ENCODE measurements around the gene POM121C. TPM values are rescaled to one million over a fixed set of nuclear protein-coding genes. Genes with fewer than 3 reads are reported as not detected.
"Not testable (repeated sequence)": the region's sequence is repeated elsewhere in the genome, so short reads cannot be mapped to it uniquely, and the experiment has no call there.

Gene POM121C
- total RNA-seq, 1 experiment from 2014 or later, result 72.7 TPM

- H3K14ac ChIP-seq (ENCODE audit: insufficient read depth, low read length); H3K27ac Mint-ChIP-seq; H3K9me3 Mint-ChIP-seq; H3K27me3 ChIP-seq (ENCODE audit: insufficient read depth, low read length); H2BK15ac ChIP-seq (ENCODE audit: low read depth, low read length); H3K18ac ChIP-seq (ENCODE audit: insufficient read length, low read depth, low read length); H3K23me2 ChIP-seq (ENCODE audit: insufficient read length, low read depth, low read length, poor library complexity, severe bottlenecking); H3K79me1 ChIP-seq (ENCODE audit: insufficient read depth, low read depth, low read length, poor library complexity, severe bottlenecking); H2BK20ac ChIP-seq (ENCODE audit: low read depth, low read length, poor library complexity, severe bottlenecking); H3T11ph ChIP-seq (ENCODE audit: low read length); H3K36me3 Mint-ChIP-seq (ENCODE audit: insufficient read depth in 1 of 3, low read depth in 3 of 3); H2BK12ac ChIP-seq (ENCODE audit: insufficient read length, low read depth, low read length); H4K8ac ChIP-seq (replicated peaks; ENCODE audit: insufficient read length, low read depth, low read length); DNase-seq; H3K4me2 ChIP-seq (ENCODE audit: insufficient read depth, insufficient read length, low read length); H3K27me3 Mint-ChIP-seq (ENCODE audit: low read depth); H2AFZ ChIP-seq (ENCODE audit: low read length); H3K4me1 Mint-ChIP-seq; H3K56ac ChIP-seq (ENCODE audit: insufficient read length, low read depth, low read length); H3K9ac ChIP-seq (ENCODE audit: extremely low read depth, insufficient read length, low read length); H3K4me1 ChIP-seq (ENCODE audit: insufficient read depth, low read length); H2BK5ac ChIP-seq (ENCODE audit: insufficient read length, low read length); H3K23ac ChIP-seq (ENCODE audit: insufficient read length, low read depth, low read length); H3K4ac ChIP-seq (ENCODE audit: low read depth, low read length); H4K5ac ChIP-seq (ENCODE audit: insufficient read length, low read depth, low read length); H3K4me3 Mint-ChIP-seq; H4K91ac ChIP-seq (ENCODE audit: insufficient read length, low read depth, low read length); H3K9me3 ChIP-seq (ENCODE audit: control insufficient read depth, low read depth, low read length); H2BK120ac ChIP-seq (ENCODE audit: low read depth, low read length, poor library complexity, severe bottlenecking); H4K20me1 ChIP-seq (ENCODE audit: control insufficient read depth, insufficient read depth, insufficient read length); H3K27ac ChIP-seq (ENCODE audit: insufficient read length, low read depth, low read length); H2AK5ac ChIP-seq (ENCODE audit: insufficient read length, low read length); H3K79me2 ChIP-seq (ENCODE audit: insufficient read depth, low read length): not testable (repeated sequence)
- WGBS (ENCODE audit: extremely low coverage, insufficient read length, low lambda C conversion rate), result no CpG with 5 or more reads among the region's 4 CpGs
Observed at GRCh38 chr7:75374144-75374518, 112.0 kb downstream of the POM121C start.

GRCh38 chr7:75367313-75367712, 118.8 kb downstream of the POM121C start:
- H2BK5ac ChIP-seq (ENCODE audit: insufficient read length, low read length), result not testable (repeated sequence)

More at GRCh38 chr7:75367313-75367712, 118.8 kb downstream of the POM121C start:
- H3K4me2 ChIP-seq (ENCODE audit: insufficient read depth, insufficient read length, low read length); H3K27me3 ChIP-seq (ENCODE audit: insufficient read depth, low read length); DNase-seq; H3T11ph ChIP-seq (ENCODE audit: low read length); H3K27ac Mint-ChIP-seq; H2AK5ac ChIP-seq (ENCODE audit: insufficient read length, low read length); H3K79me1 ChIP-seq (ENCODE audit: insufficient read depth, low read depth, low read length, poor library complexity, severe bottlenecking); H3K4me3 Mint-ChIP-seq; H2BK15ac ChIP-seq (ENCODE audit: low read depth, low read length); H3K23ac ChIP-seq (ENCODE audit: insufficient read length, low read depth, low read length); H3K79me2 ChIP-seq (ENCODE audit: insufficient read depth, low read length); H2BK120ac ChIP-seq (ENCODE audit: low read depth, low read length, poor library complexity, severe bottlenecking); H3K4ac ChIP-seq (ENCODE audit: low read depth, low read length); H3K36me3 Mint-ChIP-seq (ENCODE audit: insufficient read depth in 1 of 3, low read depth in 3 of 3); H2BK12ac ChIP-seq (ENCODE audit: insufficient read length, low read depth, low read length); H3K56ac ChIP-seq (ENCODE audit: insufficient read length, low read depth, low read length); H3K9me3 ChIP-seq (ENCODE audit: control insufficient read depth, low read depth, low read length); H3K9ac ChIP-seq (ENCODE audit: extremely low read depth, insufficient read length, low read length); H3K14ac ChIP-seq (ENCODE audit: insufficient read depth, low read length); H3K23me2 ChIP-seq (ENCODE audit: insufficient read length, low read depth, low read length, poor library complexity, severe bottlenecking); H3K4me1 ChIP-seq (ENCODE audit: insufficient read depth, low read length); H2BK20ac ChIP-seq (ENCODE audit: low read depth, low read length, poor library complexity, severe bottlenecking); H4K8ac ChIP-seq (replicated peaks; ENCODE audit: insufficient read length, low read depth, low read length); H3K18ac ChIP-seq (ENCODE audit: insufficient read length, low read depth, low read length); H2AFZ ChIP-seq (ENCODE audit: low read length); H4K20me1 ChIP-seq (ENCODE audit: control insufficient read depth, insufficient read depth, insufficient read length); H3K9me3 Mint-ChIP-seq; H3K27me3 Mint-ChIP-seq (ENCODE audit: low read depth); H3K27ac ChIP-seq (ENCODE audit: insufficient read length, low read depth, low read length); H4K91ac ChIP-seq (ENCODE audit: insufficient read length, low read depth, low read length); H3K4me1 Mint-ChIP-seq; H4K5ac ChIP-seq (ENCODE audit: insufficient read length, low read depth, low read length): not testable (repeated sequence)
- no CpG with 5 or more reads among the region's 9 CpGs for WGBS (ENCODE audit: extremely low coverage, insufficient read length, low lambda C conversion rate)

Other genes starting within 250 kb of the POM121C start
- 2.7 and 2.9 TPM in 2 replicates for gene TRIM73, start 90.7 kb downstream of the POM121C start, total RNA-seq (2021)
- gene SPDYE5, start 6.0 kb upstream of the POM121C start, total RNA-seq (2021), result not detected in 2 replicates

Data from H9 (cell line).